Endodermal cell (in vitro differentiated cells): Measurements from ENCODE around the gene RHEBL1. TPM values are rescaled to one million over a fixed set of nuclear protein-coding genes. Genes with fewer than 3 reads are reported as not detected.

Experiments used
- DNase-seq: peaks from one replicate; pipeline ENCODE4 v3.0.0-alpha.2; 2017
- H3K27ac ChIP-seq: 2 replicates; pipeline ENCODE4 v1.5.1; 2013; ENCODE audit warnings: mild to moderate bottlenecking, low read depth, low read length, moderate library complexity
- H3K27me3 ChIP-seq: 2 replicates; pipeline ENCODE4 v1.6.1; 2013; ENCODE audit warnings: mild to moderate bottlenecking, low read length, moderate library complexity; ENCODE audit not compliant: insufficient read depth, control insufficient read depth, poor library complexity, severe bottlenecking
- H3K36me3 ChIP-seq: 2 replicates; pipeline ENCODE4 v1.7.0; 2013; ENCODE audit warnings: mild to moderate bottlenecking, low read length, moderate library complexity; ENCODE audit not compliant: control insufficient read depth, insufficient read depth
- H3K4me1 ChIP-seq: one replicate; pipeline ENCODE4 v1.7.0; 2013; ENCODE audit warnings: low read length; ENCODE audit not compliant: control insufficient read depth, insufficient read depth
- H3K4me3 ChIP-seq: 2 replicates; pipeline ENCODE4 v1.5.1; 2013; ENCODE audit warnings: mild to moderate bottlenecking, low read length, moderate library complexity
- H3K9ac ChIP-seq: 2 replicates; pipeline ENCODE4 v1.6.1; 2013; ENCODE audit warnings: mild to moderate bottlenecking, low read length, moderate library complexity; ENCODE audit not compliant: poor library complexity, severe bottlenecking; ENCODE audit errors: extremely low read depth
- H3K9me3 ChIP-seq: 2 replicates; pipeline ENCODE4 v1.6.1; 2013; ENCODE audit warnings: mild to moderate bottlenecking, low read length, moderate library complexity; ENCODE audit not compliant: control insufficient read depth
- H3K27ac Mint-ChIP-seq: 2 replicates; pipeline ENCODE4 v1.8.0; 2020; ENCODE audit warnings: mixed read lengths
- H3K27me3 Mint-ChIP-seq: 2 replicates; pipeline ENCODE4 v1.8.0; 2021; ENCODE audit warnings: mild to moderate bottlenecking, mixed read lengths; ENCODE audit not compliant: insufficient read depth
- H3K36me3 Mint-ChIP-seq: 2 replicates; pipeline ENCODE4 v1.8.0; 2020; ENCODE audit warnings: low read depth, mixed read lengths
- H3K4me1 Mint-ChIP-seq: 2 replicates; pipeline ENCODE4 v1.8.0; 2020; ENCODE audit warnings: mixed read lengths
- H3K4me3 Mint-ChIP-seq: 2 replicates; pipeline ENCODE4 v1.8.0; 2020; ENCODE audit warnings: mild to moderate bottlenecking, moderate library complexity, mixed read lengths
- H3K9me3 Mint-ChIP-seq: 2 replicates; pipeline ENCODE4 v1.8.0; 2020; ENCODE audit warnings: mild to moderate bottlenecking, mixed read lengths
- CTCF ChIP-seq: fragments of 200-600 bp; sonication (generic); conservative IDR thresholded peaks from 2 replicates; pipeline ENCODE4 v1.5.0; 2021; ENCODE audit warnings: antibody characterized with exemption, mild to moderate bottlenecking
- WGBS, 2 experiments: methylation state at CpG; one replicate each; pipeline versions ENCODE4 v1.1.5 to v1.1.7; 2013; ENCODE audit warnings: missing lambda C conversion rate in 2 of 2, mixed read lengths in 1 of 2; ENCODE audit not compliant: insufficient coverage in 1 of 2, insufficient read length in 1 of 2; 5-methylcytosine and 5-hydroxymethylcytosine counted together
- total RNA-seq, 2 donors: library from RNA; stranded (reverse); fragmentation: NEBNext Ultra II Directional in 1 of 2; extraction: Animal tissue kit (Norgen Biotek cat#: 25700) in 1 of 2; gene quantifications; 2 replicates in 1 of 2; 3 replicates in 1 of 2; pipeline ENCODE4 v1.2.1, GENCODE V29; 2021

The RHEBL1 gene
- total RNA-seq, 2 donors from 2014 or later, result 2.5 to 3.2 TPM

GRCh38 chr12:49015196-49015595, 54.6 kb downstream of the RHEBL1 start:
- Mint-ChIP-seq H3K4me3 (no peak overlapping the region), H3K27me3 (no peaks in the 10 kb centered on the region), H3K27ac (no peak overlapping the region), H3K4me1 (peaks cover 19% of the 10 kb centered on the region), H3K36me3 (no peaks in the 10 kb centered on the region), H3K9me3 (no peaks in the 10 kb centered on the region)
- no peaks in the 10 kb centered on the region for H3K36me3 ChIP-seq
- DNase-seq, result no peak
- 92 to 97% methylated on average over 1 of the region's 1 CpG for WGBS, 2 experiments
- H3K27me3 ChIP-seq, result no peaks in the 10 kb centered on the region
- H3K9ac ChIP-seq, result no peak overlapping the region
- TF ChIP-seq CTCF, result no peak
- no peaks in the 10 kb centered on the region for H3K4me1 ChIP-seq
- H3K9me3 ChIP-seq, result no peaks in the 10 kb centered on the region
- no peak overlapping the region for H3K4me3 ChIP-seq
- H3K27ac ChIP-seq, result no peak overlapping the region

Other genes with a start within 250 kb of the RHEBL1 start
- 100 to 1,000 TPM in 1 of 2 donors, 10 to 100 TPM in 1; 98.5 to 108 TPM for gene DDX23, start 217.8 kb downstream of the RHEBL1 start, total RNA-seq
- 10 to 100 TPM; 10.7 to 18.9 TPM for gene RND1, start 204.1 kb downstream of the RHEBL1 start, total RNA-seq
- gene FKBP11, start 144.5 kb downstream of the RHEBL1 start, total RNA-seq, result 10 to 100 TPM; 30.1 to 30.7 TPM
- gene ARF3, start 112.5 kb downstream of the RHEBL1 start, total RNA-seq, result 100 to 1,000 TPM; 237 to 288 TPM
- gene WNT10B, start 98.2 kb downstream of the RHEBL1 start, total RNA-seq, result under 1 TPM; 0.20 to 0.29 TPM
- not detected for gene WNT1, start 91.7 kb downstream of the RHEBL1 start, total RNA-seq
- under 1 TPM; 0.31 to 0.33 TPM for gene DDN, start 70.6 kb downstream of the RHEBL1 start, total RNA-seq
- gene PRKAG1, start 51.2 kb downstream of the RHEBL1 start, total RNA-seq, result 10 to 100 TPM; 27.6 to 38.1 TPM
- 100 to 1,000 TPM; 118 to 123 TPM for gene KMT2D, start 9.2 kb downstream of the RHEBL1 start, total RNA-seq
- gene DHH, start 24.8 kb upstream of the RHEBL1 start, total RNA-seq, result under 1 TPM; 0.15 to 0.51 TPM
- 10 to 100 TPM; 89.5 to 98.6 TPM for gene LMBR1L, start 40.9 kb upstream of the RHEBL1 start, total RNA-seq
- gene TUBA1B, start 61.4 kb upstream of the RHEBL1 start, total RNA-seq, result 1,000 to 10,000 TPM; 1,474 to 1,587 TPM
- 100 to 1,000 TPM; 166 to 298 TPM for gene TUBA1A, start 119.1 kb upstream of the RHEBL1 start, total RNA-seq
- 100 to 1,000 TPM; 600 to 684 TPM for gene TUBA1C, start 195.1 kb upstream of the RHEBL1 start, total RNA-seq
- gene PRPH, start 225.2 kb upstream of the RHEBL1 start, total RNA-seq, result under 1 TPM; 0.42 to 0.51 TPM